Hematopoietic multipotent progenitor cell treated with erythropoietin and hydrocortisone succinate and interleukin-3 and kit ligand, for 17 days (in vitro differentiated cells): Measurements from ENCODE around the gene RAPGEF3.

Experiments used
- DNase-seq: peaks from one replicate; pipeline ENCODE4 v3.0.0-alpha.2; 2015; ENCODE audit warnings: low spot score

RAPGEF3 gene

DNA sequence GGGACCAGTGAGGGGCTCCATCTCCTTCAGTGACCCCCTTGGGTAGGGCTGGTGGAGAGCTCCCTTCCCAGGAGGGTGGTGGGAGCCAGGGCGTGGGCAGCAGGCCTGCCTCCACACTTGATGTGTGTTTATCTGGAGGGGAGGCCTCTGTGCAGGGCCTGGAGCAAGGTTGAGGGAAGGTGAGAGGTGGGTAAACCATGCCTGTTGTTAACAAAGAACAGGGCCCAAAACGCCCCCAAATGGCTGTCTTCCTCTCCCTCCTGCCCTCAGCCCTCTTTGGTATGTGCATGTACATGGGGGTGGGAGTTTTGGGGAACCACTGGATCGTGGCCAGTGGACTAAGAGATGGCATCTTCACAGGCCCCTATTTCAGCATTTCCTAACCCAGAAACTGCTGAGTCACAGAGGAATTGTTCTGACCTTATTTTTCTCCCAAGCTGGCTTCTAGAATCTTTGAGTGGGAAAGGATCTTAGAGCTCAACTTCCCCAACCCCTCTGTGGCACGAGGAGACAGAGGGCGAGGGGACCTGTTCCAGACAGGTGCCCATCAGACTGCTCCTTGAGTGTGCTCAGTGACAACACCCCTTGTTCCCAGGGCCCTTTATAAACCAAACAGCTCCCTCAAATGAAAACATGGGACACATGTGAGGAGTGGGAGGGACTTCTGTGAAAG is 17.9 kb upstream of the RAPGEF3 start:
- peak; percentile 72 for DNase-seq

DNA sequence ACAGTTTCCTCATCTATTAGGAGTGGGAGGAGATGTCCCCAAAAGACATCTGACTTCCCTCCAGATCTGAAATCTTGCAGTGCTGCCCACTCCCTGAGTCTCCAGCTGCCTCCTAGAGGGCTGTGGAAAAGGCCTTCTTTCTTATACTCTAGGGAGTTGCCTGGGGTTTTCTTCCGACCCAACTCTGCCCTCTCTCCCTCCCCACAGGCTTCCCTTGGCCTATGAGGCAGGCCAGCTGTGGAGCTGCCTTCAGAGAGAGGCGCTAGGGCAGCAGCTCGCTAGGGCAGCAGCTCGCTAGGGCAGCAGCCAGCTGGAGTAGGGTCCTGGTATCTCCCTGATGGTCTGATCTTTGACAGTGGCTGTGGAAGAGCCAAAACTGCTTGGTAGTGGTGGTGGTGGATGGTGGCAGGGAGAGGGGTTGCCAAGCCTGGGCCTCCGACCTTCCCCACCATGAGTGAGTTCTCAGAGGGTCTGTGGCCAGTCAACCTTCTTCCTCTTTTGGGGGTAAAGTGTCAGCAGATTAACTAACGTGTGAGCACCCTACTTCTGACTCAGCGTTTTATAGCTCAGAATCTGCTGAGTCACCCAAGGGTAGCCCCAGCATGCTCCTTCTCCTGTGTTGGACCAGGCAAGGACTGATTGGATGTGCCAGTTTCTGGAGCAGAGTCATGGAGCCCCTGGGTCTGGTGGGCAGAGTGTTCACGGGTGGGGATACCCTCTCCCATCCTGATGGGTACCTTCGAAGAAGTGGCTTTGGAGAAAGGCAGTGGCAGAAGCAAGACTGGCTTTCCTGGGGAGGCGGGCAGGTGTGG is 16.6 kb upstream of the RAPGEF3 start:
- DNase-seq = peak; percentile 96

DNA sequence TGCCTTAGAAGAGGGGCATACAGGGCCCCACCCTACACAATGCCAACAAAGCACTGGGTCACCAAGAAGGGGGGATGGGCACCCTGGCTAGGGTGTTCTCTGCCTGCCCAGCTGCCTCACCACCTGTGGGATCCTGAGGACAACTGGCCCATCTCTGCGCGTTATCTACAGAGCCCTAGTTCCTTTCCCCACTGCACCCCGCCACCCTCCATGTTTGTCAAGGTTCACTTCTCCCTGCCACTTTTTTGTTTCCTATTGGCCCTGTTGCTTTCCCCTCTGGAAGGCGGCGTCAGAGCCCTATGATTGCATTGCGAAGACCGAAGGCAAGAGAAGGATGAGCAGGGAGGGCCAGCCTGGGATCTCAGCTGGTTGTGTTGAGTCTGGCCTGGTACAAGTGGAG is 16.0 kb upstream of the RAPGEF3 start:
- no peak for DNase-seq

DNA sequence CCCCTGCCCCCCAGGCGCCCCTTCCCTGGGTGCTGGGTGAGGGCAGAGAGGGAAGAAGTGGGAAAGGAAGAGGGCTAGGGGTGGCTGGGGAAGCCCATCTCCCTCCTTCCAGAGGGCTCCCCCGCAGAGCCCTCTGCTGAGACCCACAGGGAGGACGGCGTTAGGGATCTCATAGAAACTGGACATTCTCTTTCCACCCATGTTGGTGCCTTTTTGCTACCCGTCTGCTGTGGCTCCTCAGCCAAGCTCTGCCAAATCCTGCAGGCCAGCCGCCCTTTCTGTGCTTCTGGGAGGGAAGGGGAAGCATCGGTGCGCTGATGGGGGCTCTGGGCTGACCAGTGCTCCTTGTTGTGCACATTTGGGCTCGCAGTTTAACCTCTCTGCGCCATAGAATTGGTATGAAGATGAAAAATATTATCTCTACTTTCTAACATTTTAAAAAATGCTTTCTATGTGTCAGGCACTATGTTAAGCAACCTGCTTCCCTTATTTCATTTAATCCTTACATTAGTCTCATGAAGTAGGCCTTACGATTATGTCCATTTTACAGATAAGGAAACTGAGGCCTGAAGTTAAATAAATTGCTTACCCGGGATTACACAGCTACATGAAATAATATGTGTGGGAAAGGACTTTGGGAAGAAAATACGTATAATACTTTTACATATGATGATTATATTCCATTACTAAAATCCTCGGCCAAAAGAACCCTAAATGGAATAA is 15.3 kb upstream of the RAPGEF3 start:
- no peak for DNase-seq

DNA sequence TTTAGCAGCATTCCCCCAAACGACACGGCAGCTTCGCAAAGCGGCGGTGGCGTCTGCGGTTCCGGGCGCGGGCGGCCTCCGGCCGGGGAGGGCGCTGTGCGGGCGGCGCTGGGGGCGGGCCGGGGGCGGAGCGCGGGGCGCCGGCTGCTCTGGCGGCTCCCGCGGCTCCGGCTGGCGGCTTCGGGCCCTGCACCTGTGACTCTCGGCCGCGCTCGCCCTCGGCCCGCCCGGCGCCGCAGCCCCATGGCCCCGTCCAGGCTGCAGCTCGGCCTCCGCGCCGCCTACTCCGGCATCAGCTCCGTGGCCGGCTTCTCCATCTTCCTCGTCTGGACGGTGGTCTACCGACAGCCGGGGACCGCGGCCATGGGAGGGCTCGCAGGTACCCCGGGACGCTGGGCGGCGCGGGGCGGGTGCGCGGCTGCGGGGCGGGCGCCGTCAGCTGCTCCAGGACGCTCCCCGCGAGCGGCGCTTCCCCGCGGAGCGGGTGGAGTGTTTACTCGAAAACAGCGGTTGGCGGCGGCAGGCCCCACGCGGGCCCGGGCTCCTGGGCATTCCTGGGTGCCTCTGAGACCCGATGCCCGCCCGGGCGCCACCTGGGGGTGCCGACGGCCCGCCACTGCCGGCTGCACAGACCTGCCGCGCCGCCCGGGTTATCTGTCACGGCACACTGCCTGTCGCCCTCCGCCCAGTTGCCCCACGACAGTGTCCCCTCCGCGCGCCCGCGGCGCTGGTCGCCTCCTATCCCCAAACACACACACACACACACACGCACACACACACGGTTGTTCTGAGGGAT is 14.6 kb upstream of the RAPGEF3 start, which contains the start of gene SLC48A1:
SLC48A1 (plus strand) TSS at position 177 of the 796 bp plus-strand sequence; CDS start at position 244, 67 bp downstream.
- DNase-seq = peak; percentile 84

DNA sequence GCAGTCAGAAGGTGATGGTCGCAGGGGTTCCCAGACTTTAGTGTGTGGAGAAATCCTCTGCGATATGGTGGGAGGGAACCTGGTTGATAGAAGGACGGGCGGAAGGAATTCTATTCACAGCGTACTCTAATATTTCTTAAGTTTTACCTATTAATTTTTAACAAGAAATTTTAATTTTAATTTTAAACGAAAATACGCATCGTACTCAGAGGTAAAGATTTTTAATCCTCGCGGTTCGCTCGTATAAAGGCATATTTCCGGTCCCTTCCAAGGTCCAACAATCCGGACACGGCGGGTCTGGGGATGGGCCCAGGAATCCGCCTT is 14.0 kb upstream of the RAPGEF3 start:
- DNase-seq = no peak

DNA sequence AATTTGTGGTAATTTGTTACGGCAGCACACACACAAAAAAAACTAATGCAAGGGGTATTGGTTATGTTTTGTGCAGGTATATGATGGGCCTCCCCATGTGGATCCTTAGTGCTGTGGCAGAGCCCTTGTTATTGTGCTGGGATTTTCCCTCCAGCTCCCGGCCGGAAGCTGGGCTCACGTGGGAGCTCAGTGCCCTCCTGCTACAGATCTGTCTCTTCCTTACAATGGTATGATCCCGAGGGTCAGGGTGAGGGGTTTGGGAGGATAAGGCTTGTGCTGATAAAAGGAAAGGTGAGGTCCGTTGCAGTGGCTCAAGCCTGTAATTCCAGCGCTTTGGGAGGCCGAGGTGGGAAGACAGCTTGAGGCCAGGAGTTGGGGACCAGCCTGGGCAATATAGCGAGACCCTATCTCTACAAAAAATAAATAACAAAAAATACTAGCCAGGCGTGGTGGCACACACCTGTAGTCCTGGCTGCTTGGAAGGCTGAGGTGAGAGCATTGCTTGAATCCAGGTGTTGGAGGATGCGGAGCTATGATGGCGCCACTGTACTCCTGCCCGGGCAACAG is 13.5 kb upstream of the RAPGEF3 start:
- DNase-seq = no peak

DNA sequence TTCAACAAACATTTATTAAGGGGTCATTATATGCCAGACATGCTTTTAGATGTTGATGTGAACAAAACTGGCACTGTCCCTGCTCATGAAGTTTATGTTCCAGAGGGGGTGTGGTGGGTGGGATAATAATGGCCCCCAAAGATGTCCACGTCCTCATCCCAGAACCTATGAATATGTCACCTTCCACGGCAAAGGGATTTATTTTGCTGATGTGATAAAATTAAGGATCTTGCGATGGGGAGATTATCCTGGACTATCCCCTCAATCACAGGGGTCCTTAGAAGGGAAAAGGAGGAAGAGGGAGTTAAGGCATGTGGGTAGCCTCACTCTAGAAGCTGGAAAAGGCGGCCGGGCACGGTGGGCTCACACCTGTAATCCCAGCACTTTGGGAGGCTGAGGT is 12.6 kb upstream of the RAPGEF3 start:
- no peak for DNase-seq

DNA sequence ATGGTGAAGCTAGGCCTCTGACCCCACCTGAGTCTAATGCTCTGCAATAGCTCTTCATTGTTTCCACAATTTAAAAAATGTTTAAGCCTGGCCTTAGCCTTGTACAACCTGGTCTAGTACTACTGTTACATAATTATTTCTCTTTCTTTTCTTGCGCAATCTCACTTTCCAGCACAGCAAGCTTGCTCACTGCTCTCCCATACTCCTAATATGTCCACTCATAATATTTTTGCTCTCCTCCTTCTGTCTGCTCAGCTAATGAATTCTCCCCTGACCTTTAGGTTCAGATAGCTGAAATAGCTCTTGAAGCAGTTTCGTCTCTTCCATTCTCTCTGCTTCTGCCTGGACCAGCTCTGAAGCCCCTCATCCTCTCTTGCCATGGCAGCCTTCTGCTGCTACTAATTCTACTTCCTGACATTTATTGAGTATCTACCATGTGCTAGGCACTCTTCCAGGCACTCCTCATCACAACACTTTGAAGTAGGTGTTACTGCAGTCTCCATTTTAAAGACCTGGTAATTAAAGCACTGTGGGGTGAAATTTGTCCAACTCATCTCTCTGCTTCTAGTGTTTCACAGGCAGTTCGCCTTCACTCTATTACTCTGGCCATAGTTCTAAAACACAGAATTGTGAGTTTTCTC is 11.5 kb upstream of the RAPGEF3 start:
- DNase-seq = no peak

DNA sequence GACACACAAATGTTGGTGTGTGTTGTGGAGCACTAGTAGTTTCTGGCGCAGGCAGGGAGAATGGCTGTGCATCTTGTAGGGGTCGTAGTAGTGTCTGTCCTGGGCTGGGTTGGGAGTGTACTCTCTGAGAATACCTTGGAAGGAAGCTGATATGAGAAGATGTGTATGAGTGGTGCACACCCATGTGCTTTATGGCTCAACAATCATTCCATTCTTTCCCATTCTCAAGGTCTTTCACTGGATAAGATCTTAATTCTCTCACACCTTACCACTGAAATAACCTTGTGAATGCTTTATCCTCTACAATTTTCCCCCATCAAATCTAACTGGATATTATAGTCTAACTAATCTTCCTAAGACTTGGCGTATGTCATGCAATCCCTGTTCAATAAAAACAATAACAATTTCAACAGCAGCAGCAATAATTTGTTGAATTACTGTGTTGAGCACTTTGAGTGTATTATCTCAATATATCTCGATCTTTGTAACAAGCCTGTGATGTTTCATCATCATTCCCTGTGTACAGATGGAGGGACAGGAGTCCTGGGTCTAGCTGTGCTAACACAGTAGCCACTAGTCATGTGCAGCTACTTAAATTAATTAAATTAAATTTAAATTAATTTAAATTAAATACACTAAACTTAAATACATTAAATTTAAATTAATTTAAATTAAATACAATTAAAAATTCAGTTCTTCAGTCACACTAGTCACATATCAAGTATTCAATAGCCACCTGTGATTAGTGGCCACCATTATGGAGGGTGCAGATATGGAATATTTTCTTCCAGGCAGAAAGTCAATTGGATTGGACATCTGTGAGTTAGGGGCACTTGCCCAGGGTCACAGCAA is 10.8 kb upstream of the RAPGEF3 start:
- DNase-seq = no peak

DNA sequence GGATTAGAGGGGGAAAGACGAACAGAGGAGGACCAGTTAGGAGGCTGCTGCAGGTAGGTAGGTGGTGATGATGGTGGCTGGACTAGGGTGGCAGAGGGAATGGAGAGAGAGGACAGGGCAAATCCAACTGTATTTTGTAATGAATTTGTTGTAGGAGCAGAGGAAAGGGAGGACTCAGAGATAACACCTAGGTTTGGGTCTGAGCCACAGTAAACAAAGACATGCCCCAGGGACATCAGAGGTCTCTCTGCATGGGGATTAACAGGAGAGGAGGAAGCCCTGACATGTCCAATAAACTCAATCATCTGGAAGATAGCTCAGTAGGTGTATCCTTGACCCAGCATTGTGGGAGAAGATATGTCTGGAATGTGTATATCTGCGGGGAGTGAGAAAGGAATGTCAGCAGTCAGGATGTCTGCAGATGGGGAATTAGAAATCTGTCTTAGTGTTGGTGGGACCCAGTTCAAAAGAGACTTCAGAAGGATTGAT is 9.7 kb upstream of the RAPGEF3 start:
- no peak for DNase-seq

DNA sequence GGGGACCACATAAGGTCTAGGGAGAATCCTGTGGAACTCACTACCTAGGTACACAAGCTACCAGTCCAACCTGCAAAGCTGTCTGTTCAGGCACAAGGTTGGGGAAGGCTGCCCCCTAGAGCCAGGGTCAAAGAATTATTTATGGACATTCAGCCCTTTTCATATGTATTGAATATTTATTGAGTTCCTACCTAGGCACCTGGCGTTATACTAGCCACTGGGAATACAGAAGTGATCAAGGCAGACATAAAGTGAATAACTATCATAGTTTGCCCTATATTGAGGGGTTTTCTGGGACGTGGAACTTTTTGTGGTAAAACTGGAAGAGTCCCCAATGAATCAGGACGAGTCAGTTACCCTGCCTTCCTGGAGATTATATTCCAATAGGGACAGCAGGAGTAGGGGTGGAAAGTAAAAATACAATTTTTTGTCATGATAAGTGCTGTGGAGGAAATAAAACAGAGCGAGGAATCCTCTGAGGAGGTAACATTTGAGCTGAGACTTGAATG is 8.6 kb upstream of the RAPGEF3 start:
- DNase-seq = peak; percentile 78

DNA sequence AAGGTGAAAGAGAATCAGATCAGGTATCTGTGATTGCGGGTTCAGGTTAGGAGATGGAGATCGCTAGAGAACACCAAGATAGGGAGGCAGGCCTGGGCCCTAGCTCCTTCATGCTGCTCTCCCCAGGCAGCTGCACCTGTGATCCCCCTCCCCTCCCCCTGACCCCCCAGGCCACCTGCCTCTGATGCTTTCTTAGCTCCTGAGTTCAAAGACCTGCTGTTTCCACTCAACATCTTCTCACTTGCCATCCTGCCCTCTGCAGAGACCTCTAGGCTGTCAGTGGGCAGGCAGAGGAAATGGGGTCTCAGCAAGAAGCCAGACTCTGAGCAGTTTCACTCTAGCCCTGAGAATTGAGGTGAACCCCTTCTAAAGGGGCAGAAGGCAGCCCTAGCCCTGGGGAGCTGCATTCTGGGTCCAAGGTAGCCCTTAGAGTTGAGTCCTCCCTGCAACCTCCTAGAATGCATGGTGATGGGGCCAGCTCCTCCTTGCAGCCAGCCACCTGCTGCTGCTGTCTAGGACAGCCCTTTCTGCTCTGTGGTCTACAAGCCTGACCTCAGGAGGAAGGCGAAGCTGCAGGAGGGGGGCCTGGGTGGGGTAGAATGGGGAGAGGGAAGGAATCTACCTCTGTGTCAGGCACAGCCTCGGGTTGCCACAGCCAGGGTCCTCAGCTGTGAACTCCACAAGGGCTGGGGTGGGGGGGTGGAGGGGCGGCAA is 8.0 kb upstream of the RAPGEF3 start:
- no peak for DNase-seq

DNA sequence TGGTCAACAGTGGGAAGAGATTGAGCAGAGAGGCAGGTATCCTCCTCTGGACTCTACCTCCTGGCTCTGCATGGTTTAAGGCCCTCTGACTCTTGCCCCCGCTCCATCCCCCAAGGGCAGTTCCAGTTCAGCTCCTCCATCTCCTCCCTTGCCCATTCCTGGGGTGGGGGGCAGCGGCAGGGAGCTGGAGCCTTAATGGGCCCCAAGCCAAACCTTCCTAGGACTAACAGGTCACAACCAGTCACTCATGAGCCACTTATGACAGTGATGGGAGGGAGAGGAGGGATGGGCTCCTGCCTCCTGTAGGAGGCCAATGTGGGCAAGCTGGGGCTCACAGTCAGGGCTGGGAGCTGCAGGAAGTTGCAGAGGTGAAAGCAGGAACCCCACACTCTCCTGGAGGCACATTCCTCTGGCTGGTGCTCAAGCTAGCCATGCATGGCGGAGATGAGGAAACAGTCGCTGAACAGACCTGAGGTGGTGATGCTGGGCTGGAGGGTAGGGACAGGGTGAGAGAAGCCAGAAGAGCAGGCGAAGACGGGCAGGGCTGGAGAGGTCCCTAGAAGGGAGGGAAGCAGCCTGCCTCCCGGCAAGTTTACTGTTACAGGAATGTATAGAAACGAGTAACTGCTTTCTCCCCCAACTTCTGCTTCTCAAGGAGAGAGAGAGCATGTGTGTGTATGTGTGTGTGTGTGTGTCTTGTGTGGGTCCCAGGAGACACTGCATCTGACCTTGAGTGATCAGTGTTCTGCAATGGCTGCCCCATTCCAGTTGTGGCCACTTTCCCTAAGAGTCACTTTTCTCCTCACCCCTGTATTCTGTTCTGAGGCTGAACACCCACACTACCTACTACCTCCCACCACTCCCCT is 5.0 kb upstream of the RAPGEF3 start:
- no peak for DNase-seq

DNA sequence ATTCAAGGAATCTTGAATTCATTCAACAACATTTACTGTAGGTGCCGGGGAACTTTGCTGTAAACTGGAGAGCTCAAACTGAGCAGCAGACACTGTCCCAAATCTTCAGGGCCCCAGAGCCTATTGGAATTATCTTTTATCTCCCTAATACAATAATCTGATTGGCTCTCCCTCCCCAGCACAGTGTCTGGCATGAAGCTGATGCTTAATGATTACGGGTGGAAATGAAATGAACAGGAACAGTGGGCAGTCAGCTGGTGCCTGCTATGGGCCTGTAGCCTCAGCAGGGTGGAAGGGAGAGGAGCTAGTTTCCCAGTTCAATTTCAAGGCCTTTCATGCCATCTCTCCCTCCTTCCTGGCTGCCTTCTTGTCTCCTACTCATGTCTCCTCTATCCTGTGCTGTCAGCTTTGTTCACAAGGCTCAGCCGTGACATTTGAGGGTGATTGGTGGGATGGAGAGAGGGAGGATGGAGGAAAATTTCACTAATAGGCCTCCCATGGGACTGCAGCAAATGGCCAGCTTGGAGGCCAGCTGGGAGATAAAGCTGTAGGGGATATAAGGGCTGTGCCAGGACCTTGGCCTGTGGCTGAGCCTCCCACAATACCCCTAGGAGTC is 4.3 kb upstream of the RAPGEF3 start:
- no peak for DNase-seq

DNA sequence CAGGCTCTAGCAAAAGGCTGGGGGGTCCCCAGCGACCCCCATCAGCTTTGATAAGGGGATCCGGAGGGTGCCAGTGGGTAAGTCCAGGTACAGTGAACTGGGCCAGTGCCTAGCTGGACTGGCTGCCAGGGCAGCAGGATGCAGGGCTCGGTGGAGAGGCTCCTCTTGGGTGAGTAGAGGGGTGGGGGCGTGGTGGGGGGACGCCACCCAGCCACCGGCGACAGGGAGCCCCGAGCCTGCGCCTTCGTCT is 171 bp downstream of the RAPGEF3 start:
- DNase-seq = no peak

DNA sequence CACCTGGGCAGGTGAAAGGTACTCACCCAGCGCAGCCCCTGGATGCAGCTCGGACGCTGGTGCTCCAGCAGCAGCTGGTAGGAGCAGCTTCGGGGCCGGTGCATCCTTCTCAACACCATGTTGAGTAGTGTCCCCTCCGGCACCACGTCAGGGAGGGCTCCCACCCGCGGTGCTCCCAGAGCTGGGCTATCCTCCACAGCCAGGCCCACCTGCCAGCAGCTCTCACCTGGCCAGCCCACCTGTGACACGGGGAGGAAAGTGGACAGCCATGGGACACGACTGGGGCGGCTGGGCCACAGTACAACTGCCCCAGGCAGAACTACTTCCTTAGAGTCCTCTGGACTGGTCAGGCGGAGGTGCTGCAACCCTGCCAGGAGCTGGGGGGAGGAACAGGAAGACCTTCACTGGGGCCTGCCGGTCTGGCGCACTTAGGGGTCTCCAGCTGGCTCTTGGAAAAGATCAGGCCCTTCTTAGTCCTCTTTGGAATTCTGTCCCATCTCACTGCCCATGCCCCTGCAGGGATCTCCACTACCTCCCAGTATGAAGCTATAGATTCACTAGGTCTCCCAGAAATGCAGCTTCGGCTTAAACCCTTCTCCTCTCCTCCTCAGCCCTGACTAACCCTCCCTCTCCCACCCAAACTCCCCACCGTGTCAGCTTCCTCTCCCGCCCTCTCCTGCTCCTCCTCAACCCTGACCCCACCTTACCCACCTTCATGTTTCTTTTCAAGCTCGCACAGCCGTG is 668 bp downstream of the RAPGEF3 start:
- DNase-seq = no peak
